Fibroblast of skin of scalp (primary cell): ENCODE measurements around the gene SYT2.

ENCODE experiments used
- DNase-seq: peaks from one replicate; pipeline ENCODE4 v3.0.0-alpha.2; 2013

Gene SYT2

DNA sequence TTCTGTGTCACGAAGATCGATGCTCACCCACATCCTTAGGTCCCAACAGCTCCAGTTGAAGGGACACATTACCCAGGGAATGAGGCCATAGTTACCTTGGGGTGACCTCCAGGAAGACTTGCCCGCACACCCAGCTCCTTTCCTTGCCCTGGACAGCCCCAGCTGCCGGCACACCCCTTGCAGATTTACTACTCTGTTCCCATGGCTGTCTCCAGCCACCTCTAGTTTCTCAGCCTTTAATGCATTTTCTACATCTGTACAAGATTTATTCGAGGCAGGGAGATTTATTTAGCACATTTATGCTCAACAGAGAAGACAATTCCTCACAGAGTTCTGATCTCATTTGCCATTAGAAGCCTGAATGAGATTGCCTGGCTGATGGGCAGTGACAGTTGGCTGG is 36.7 kb downstream of the SYT2 start:
- DNase-seq = no peak

DNA sequence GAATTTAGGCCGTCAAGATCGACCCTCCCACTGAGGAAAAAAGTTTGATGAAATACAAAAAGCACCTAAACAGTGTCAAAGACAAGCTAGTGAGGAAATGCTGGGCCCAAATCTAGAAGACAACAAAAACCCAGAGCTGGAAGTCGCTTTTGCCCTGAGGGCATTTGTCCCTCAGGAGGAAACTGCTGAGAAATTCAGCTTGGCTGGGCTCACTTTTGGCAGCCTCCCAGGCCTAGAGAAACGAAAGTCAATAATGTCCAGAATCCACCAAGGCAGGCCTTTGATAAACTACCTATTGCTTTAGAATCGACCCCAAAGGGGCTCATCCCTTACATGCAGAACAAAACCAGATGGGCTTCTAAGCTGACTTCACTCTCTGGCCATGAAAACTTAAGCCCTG is 38.9 kb downstream of the SYT2 start:
- peak; percentile 9 for DNase-seq

DNA sequence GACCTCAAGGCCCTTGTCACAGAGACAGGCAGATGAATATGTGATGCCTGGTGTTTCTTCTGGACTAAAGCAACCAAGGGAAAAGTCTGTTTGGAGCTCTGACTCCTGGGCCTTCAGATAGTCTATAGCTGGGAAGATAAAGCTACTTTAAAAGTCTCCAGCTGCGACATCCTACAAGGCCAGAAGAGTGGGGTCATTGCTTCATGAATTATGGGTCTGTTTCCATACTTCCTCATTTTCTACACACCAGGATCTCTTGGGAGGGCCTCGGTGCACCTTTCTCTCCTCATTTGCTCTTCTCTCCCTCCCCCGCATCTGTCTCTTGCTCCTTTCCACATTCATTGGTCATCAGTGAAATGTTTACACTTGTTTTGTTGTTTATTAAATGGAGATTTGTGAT is 44.8 kb downstream of the SYT2 start:
- no peak for DNase-seq

DNA sequence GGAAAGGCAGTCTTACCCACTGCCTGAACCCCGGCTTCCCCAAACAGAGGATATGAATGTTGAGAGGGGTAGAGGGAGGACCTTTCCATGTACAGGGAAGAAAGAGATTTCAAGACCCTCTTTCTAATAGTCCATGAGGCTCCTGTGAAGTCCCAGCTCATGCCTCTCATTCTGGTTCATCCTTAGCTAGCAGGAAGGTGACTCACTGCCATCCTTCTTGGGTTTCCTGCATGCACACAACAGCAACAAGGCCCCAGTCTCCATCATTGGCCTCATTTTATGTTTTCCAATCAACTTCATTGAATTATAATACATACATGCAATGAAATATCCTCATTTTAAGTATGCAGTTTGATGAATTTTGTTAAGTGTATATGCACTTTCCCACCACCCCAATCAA is 46.2 kb downstream of the SYT2 start:
- no peak for DNase-seq

DNA sequence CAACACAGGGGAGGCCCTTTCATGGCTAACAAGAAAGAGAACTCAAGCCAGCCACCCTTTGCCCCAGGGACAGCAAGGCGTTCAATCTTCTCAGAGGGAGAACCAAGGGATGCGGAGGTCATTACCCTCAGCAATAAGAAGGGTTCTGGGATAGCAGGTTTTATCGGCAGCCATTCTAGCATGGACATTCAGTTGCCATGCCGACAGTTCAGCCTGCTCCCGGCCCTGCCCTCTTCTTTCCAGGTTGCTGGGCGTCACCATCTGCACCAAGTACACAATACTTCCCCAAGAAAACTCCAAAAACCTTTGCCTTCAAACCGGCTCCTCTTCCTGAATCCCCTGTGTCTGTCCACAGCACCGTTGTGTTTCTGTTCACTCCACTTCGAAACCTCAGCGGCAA is 47.1 kb downstream of the SYT2 start:
- DNase-seq = no peak

DNA sequence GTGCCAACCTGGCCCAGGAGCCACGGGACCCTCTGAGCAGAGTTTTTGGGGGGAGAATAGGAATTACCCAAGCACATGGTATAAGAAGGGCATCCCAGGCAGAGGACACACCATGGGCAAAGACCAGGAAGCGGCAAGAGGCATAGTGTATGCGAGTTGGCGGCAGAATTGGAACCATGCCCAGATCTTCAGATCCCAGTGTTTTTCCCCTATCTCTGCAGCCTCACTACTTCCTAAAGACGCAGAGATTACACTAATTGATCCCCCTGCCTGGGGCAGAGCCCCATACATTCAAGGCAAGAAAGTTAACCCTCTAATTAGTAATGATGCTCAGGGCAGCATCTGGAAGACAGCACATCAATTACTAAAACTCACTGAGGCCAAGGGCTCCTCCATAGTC is 48.2 kb downstream of the SYT2 start:
- no peak for DNase-seq

DNA sequence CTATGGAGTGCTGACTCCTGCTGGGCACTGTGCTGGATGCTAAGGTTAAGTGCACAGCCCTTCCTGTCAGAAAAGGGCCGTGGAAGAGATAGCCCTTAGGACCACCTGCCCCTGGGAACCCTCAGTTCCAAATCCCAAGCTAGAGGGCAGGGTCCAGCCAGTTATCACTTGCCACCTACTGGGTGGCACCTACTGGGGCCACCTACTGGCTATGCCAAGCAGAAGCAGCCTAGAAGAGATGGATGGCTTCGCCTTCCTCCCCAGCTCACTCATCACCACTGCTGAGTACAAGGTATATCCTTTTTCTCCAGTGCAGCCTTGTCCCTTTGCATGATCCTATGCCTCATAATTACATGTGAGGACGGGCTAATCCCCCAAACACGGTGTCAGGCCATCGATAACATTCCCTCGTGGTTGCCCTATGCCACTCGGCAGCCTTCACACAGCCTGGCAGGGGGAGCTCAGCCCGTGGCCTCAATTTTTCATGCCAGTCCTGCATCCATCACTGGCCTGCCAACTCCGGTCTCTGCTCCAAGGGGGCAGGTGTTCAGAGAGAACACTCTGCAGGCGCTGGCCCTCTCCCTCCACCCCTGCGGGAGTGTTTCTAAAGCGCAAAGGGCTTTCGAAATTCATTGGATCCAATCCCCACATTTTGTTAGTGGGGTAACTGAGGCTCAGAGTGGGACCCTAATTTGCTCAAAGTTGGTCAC is 49.0 kb downstream of the SYT2 start:
- no peak for DNase-seq

DNA sequence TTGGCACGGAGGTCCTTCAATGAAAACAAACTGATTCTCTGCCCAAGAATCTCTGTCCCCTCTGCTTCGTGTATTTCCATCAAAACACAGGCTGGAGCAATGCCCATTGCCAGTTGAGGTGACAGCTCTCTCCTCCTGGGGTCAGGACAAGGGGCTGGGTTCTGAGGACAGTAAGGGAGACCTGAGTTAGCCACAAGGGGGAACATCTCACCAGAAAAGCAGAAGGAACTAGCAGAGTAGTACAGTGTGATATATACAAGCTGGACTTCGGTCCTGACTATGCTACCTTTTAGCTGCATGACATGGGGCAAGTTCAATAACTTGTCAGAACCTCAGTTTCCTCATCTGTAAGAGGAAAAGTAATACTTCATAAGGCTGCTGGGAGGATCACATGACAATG is 50.3 kb downstream of the SYT2 start:
- no peak for DNase-seq

DNA sequence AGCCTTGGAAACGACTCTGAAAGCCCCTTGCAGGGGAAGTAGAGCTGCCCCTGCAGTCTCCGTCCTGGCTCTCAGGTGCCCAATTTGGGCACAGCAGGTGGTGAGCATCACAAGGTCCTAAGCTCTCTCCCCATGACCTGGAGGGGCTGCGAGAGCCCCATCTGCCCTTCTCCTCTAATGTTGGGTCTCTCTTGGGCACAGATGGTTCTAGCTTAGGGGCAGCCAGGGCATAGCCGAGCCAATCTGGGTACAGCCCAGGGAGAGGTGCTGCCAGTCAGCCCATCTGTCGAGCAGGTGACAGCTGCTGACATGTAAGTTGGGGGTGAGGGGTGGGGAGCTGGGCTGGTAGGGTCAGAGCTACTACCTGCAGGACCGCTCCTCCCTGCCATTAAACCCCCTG is 50.7 kb downstream of the SYT2 start:
- no peak for DNase-seq

DNA sequence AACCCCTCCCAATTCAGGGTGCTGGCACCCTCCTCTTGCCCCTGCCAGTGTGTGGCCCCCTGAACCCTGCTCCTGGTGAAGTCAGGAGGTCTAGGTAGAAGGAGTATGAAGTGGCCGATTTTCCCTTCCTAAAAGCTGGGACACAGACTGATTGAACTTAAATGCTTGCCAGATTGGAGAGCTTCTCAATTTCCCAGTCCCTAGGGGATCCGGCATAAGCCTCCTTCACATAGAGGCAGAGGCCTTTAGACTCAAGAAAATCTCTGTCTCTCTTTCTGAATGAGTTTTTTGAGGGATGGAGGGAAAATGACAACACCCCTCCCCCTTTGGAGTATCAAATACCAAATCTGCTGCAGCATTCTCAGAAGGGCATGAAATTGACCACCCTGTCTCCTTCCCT is 51.5 kb downstream of the SYT2 start:
- DNase-seq = no peak

DNA sequence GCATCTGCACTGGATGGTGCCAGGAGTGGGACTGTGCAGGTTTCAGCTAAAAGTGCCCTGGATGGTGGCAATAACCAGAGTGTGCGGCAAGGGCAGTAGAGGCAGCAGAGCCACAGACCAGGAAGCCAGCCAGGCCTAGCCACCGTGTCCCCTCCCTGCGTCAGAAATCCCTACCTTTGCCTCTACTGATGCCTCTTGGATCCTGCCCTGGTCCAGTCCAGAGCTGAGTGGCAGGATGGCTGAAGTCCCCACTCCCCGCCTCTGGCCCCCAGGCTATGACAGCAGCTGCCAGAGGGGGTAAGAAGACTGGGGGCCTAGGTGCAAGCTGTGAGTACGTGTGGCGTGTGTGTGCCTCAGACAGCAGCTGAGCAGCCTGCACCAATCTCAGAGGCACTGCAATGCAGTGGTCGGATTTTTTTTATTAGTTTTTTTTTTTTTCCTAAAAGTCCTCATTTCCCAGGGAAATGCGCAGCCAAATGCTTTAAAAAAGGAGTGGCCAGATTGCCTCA is 51.9 kb downstream of the SYT2 start:
- no peak for DNase-seq

DNA sequence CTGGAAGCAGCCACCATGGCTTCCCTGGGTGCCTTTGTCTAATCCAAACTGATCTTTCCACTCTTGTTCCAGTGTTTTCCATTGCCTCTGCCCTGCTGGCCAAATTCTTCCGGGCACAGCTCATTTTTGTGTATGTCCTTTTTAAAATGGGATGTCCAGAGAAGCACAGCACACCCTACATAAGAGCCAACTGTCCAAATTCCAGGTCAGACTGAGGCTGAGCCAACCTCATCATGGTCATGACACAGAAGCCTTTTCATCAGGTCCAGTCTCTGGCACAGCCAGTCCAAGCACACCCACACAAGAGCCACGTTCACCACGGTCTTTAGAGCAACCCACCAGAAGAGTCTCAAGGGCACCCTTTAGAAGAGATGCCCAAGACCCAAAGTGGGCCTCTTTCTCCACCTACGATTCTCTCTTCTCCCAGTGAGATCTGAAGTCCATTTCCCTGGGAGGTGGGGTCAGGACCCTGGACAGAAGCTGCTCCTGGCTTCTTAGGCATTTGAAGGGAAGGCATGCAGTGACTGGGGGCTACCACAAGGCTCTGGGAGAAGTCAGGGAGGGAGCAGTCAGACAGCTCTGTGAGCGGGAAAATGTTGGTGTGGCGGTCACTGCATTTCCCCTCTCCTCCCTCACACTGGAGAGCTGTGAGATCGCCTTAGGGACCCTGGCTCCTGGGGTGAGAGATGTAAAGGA is 53.2 kb downstream of the SYT2 start:
- DNase-seq = peak; percentile 46

DNA sequence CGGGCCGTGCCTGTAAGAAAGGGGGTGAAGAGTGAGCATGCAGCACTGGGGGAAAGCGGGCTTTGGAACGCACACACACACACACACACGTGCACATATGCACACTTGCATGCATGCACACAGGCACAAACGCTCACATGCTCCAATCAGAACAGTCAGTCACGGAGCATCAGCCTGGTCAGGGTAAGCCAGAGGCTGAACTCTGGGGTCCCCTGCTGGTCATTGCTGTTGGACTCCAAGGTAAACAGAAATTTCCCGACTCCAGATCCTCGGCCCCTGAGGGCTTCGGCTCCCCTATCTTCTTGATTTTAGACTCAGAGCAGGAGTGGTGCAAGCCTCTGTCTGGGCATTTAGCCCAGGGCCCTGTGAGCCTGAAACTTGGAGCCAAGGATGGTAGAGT is 54.2 kb downstream of the SYT2 start:
- peak; percentile 6 for DNase-seq

DNA sequence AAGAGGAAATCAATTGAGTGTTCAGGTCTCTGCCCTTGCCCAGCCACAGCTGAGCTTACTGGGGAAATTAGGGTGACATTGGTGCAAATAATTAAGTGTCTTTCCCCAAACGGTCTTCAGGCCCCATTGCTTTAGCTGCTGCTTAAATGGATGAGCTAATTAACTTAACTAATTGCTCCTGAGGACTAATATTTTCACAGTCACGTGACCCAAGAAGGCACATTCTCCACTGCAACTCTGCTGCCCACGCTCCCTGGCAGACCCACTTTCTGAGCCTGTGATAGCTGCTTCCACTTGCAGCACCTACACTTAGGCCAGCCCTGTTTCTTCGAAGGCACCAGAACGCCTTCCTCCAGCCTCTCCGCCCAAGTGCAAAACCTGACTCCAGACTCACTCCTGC is 56.2 kb downstream of the SYT2 start:
- DNase-seq = no peak

DNA sequence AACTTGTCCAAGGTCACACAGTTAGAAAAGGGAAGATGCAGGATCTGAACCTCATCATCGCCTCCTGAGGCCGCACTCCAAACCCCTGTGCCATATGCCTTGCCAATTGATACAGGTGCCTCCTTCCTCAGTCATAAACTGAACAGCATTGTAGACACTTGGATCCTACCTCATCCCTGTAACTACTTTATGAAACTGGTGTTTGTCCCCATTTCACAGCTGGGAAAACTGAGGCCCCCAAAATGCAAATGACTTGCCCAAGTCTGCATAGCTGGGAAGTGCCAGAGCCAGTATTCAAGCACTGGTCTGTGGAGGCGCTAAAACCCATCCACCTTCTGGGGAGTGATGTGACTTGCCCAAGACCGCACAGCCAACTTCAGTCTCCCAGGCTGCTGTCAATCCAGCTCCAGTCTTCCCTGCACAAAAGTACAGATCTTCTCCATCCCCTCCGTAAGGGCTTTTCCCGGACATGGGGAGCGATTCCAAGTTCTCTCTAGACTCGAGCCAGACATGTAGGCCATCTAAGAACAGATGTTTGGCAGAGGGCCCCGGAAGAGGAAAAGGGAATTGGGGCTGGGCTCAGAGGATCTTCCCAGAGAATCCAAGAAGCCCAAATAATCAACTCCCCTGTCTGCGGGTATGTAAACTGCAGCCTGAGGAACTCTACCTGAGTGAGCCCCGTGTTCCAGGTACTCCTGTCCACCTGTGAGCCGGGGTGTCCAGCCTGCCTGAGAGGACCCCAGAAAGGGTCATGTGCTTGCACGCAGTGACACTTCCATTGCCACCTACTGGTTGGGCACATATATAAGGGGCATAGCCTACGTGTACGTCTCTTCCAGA is 60.5 kb downstream of the SYT2 start:
- DNase-seq = no peak

DNA sequence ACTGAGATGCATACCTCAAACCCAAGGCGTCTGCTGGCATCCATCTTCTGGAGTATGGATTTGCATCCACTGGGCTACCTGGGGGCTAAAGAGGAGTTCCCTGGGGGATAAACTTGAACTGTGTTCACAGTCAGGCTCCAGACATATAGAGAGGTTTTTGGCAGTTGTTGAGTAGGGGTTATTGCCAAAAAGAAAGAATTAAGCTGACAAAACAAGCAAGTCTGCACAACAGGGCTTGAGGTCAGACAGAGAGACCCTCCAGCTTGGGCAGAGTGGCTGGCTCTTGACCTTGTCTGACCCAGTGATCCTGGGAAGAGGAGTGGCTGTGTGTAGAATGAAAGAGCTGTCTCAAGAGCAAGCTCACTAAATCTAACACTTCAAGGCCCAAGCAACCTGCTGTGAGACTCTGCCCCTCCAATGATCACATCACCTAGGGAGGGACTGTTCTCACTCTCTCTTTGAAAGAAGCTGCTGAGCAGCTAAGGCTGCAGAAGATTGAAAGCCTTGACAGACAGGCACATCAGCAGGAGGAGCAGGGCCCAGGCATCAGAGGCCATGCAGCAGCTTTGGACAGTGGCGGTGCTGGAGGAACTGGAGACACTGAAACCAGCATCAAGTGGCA is 61.5 kb downstream of the SYT2 start:
- no peak for DNase-seq

DNA sequence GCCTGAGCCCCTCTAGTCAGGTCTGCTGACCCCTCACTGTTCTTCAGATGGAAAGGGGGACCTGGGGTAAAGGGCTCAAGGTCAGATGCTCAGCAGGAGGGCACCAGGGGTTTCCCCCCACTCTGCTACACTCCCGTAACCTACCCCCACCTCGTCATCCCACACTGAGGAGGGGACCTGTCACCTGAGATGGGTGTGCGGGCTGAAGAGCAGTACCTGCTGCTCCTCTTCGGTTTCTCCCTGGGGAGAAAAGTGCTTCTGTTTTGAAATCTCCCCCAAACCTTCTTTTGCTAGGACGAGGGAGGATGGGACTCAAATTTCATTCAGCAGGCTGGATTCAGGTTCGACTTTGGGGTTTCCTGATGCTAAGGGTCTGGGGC is 65.2 kb downstream of the SYT2 start:
- DNase-seq = no peak

DNA sequence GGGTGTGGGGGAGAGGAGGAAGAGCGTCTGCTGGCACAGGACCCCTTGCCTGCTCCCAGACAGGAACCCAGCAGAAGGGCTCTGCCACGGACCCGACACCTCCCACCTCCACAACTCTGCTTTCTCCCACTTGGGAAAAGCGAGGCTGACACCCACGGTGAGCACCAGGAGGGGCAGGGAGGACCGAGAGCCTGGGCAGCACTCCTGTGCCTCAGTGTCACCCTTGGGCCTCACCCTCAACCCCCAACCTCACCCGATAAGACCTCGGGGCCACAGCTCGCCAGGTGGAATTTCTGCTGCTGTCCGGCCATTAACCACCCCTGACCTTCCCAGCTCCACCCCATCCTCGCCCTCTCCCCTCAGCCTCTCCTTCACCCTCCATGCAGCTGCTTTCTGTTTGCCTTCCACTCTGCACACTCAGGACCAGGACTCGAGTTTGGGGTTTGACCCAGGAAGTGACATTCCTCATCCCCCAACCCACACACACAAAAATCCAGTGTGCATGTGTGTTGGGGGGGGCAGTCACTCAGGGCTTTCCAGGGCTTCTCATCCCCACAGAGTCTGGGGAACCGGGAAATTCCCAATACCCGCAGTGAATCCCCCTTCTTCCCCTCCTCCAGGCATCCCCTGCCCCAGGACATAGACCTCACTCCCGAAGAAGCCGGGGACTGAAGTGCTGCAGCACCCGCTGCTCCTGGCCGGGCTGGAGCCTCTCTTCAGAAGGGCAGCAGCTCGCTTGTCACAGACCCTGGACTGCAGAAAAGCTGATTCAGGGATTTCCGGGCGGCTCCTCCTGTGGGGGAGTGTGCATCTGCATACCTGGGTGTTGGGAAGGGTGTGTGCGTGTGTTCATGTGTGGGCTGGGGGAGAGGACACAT is 65.8 kb downstream of the SYT2 start:
- DNase-seq = no peak

DNA sequence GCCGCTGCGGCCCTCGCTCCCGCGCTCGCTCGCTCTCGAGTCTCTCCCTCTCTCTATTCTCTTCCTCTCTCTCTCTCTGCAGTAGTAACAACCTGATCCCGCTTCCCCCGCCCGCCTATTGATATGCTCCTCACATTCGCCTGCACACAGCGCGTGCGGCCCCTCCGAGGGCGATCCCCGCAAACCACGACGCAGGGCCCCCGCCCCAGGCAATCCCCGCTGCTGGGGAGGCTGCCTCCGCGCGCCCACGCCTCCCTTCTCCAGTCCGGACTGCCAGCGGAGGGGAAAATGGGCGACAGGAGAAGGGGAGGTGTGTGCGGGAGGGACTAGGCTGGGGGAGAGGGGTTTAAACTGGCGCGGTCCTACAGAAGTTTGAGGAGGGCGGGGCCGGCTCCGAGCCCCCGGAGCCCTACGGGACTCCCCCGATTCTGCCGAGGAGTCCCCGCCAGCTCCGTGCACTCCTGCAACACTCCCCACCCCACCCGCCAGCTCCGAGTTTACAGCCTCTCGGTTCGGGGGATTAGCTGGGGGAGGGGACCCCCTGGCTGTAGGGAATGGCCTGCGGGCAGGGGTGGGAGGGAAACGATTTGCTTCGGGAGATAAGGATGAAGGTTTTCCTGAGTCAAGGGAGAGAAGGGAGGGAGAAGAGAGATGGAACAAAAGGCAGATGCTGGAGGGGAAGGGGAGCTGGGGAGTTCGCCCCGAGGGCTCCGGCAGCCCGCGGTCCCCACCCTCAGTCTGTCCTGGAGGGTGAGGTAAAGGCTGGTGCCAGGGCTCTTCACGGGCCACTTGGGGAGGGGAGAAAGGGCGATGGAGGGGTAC is 66.6 kb downstream of the SYT2 start:
- DNase-seq = no peak

DNA sequence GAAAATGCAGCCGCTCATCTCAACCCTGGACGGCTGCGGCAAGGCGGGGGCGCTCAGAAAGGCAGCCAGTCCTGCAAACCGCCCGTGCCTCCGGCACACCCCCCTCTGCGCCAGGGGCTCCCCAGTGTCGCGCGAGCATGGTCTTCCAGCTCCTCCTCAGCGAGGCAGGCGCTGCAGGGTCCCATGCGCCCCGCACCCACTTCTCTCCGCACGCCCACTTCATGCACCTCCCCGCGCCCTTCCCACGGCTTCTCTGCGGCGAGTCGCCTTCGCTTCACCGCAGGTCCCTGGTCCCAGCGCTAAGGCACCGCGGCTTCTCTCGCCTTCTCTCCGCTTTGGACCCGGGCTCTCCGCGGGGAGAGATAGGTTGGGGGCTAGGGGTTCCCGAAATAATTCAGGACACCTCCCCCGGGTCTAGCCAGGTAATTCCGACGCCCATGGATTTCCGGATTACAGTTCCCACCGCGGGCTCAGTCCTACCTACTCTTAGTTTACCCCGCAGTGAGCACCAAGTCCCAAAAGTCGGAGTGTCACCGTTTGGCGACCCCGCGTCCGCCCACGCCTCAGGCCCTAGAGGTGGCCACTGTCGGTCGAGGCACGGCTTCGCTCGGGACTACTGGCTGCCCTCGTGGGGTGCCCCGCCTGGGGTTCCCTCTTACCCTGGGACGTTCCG is 67.5 kb downstream of the SYT2 start:
- no peak for DNase-seq

DNA sequence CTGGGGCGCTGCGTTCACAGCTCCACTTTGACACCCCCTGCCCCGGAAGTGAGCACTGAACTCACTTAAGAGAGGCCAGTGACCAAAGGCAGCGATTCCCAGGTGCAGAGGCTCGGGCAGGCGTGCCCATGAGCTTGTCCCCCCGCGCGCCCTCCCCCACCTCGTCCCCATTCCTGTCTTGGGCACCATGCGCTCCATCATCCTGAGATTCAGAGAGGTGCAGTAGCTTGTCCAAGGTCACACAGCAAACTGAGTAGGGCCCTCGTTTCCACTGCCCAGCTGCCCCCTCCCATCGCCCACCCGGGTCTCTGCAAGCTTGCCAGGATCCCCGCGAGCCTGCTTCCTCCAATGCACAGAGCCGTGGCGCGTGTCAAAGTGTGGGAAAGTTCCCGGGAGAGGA is 68.0 kb downstream of the SYT2 start:
- no peak for DNase-seq
